GM12878 (cell line): Measurements from ENCODE around the gene ACHE. TPM values are rescaled to one million over a fixed set of nuclear protein-coding genes. Genes with fewer than 3 reads are reported as not detected.

ENCODE experiments used
- ATAC-seq: fragments of 200-7000 bp; cut with Tn5 transposase; 3 replicates; pipeline ENCODE4 v1.9.1; 2020; ENCODE audit warnings: mild to moderate bottlenecking, moderate library complexity
- BruUV-seq: library from RNA; stranded (reverse); fragments of 400-500 nt; replicated peaks from 2 replicates; lab custom pipeline; 2021; lab: Mats Ljungman, UMichigan
- CTCF ChIA-PET: fragments of 300-600 bp; sonication (Branson Sonifier 250); formaldehyde crosslinking; extraction: SDS; loops from one replicate; lab custom pipeline; 2021; ENCODE audit warnings: inconsistent platforms; lab: Yijun Ruan, JAX
- POLR2A ChIA-PET: fragments of 350-600 bp; formaldehyde crosslinking; extraction: SDS; loops from one replicate; lab custom pipeline; 2021; ENCODE audit warnings: inconsistent platforms; lab: Charles Lee
- RAD21 ChIA-PET: fragments of 300-600 bp; sonication (Branson Sonifier 250); formaldehyde crosslinking; loops from one replicate; lab custom pipeline; 2023; ENCODE audit warnings: antibody characterized with exemption; ENCODE audit not compliant: unreplicated experiment; lab: Charles Lee
- SMC1A ChIA-PET: fragments of 300-600 bp; sonication (Branson Sonifier 250); formaldehyde crosslinking; loops from one replicate; lab custom pipeline; 2023; ENCODE audit not compliant: unreplicated experiment, uncharacterized antibody; lab: Charles Lee
- DNase-seq: peaks from one replicate; pipeline ENCODE4 v3.0.0-alpha.2; 2011; ENCODE audit warnings: low read depth, low spot score
- FAIRE-seq: peaks from 3 replicates; lab custom pipeline; 2011; peaks lifted over from hg19 to GRCh38; lab: Jason Lieb, UNC
- H2AFZ ChIP-seq: 2 replicates; pipeline ENCODE4 v1.6.0; 2011; ENCODE audit warnings: low read depth, low read length, control low read depth; ENCODE audit not compliant: control insufficient read depth
- H3K27ac ChIP-seq: 2 replicates; pipeline ENCODE4 v1.5.1; 2011; ENCODE audit warnings: control low read depth; ENCODE audit not compliant: control insufficient read depth, insufficient read depth
- H3K27me3 ChIP-seq, 2 experiments: replicated peaks in 1 of 2; 2 replicates each; pipeline versions ENCODE4 v1.6.0 to v1.6.1; 2011; ENCODE audit warnings: low read length in 1 of 2; ENCODE audit not compliant: control insufficient read depth in 2 of 2, insufficient read depth in 2 of 2
- H3K36me3 ChIP-seq, 2 experiments: 2 replicates each; pipeline ENCODE4 v1.5.1; 2011; ENCODE audit warnings: low read length in 1 of 2; ENCODE audit not compliant: control insufficient read depth in 2 of 2, insufficient read depth in 2 of 2
- H3K4me1 ChIP-seq: 2 replicates; pipeline ENCODE4 v1.6.1; 2011; ENCODE audit warnings: mild to moderate bottlenecking, low read length, moderate library complexity, mixed read lengths; ENCODE audit not compliant: control insufficient read depth, insufficient read depth
- H3K4me2 ChIP-seq: 2 replicates; pipeline ENCODE4 v1.6.0; 2011; ENCODE audit warnings: control low read depth; ENCODE audit not compliant: control insufficient read depth, insufficient read depth
- H3K4me3 ChIP-seq: fragments of 200-600 bp; sonication (generic); 2 replicates; pipeline ENCODE4 v1.5.1; 2016
- H3K79me2 ChIP-seq: 2 replicates; pipeline ENCODE4 v1.6.0; 2011; ENCODE audit warnings: low read length; ENCODE audit not compliant: control insufficient read depth, insufficient read depth
- H3K9ac ChIP-seq: 2 replicates; pipeline ENCODE4 v1.8.0; 2011; ENCODE audit warnings: low read length, control low read depth, mixed read lengths; ENCODE audit not compliant: control insufficient read depth, insufficient read depth
- H3K9me3 ChIP-seq: replicated peaks from 3 replicates; pipeline ENCODE4 v1.5.1; 2011; ENCODE audit warnings: mild to moderate bottlenecking, low read length; ENCODE audit not compliant: control insufficient read depth, insufficient read depth
- H4K20me1 ChIP-seq: 2 replicates; pipeline ENCODE4 v1.6.0; 2011; ENCODE audit not compliant: control insufficient read depth, insufficient read depth
- KLF5 ChIP-seq: fragments of 450-650 bp; IDR thresholded peaks from 2 replicates; pipeline ENCODE4 v1.6.1; 2014; ENCODE audit warnings: mild to moderate bottlenecking; ENCODE audit not compliant: partially characterized antibody
- REST ChIP-seq: IDR thresholded peaks from 2 replicates; pipeline ENCODE4 v1.6.1; 2012; ENCODE audit warnings: mild to moderate bottlenecking, low read depth, low read length
- WGBS: methylation state at CpG from one replicate; pipeline ENCODE4 v1.1.6; 2016; ENCODE audit warnings: low lambda C conversion rate; ENCODE audit not compliant: insufficient replicate concordance, insufficient coverage; ENCODE audit errors: missing lambda C conversion rate; 5-methylcytosine and 5-hydroxymethylcytosine counted together
- in situ Hi-C: fragments of 300-500 bp; cut with MboI; formaldehyde crosslinking; loops from 9 replicates; pipeline ENCODE4 v1.14.3; 2018; ENCODE audit warnings: mixed read lengths
- intact Hi-C: fragments of 100-400 bp; cut with micrococcal nuclease; formaldehyde crosslinking; loops from one replicate; pipeline ENCODE4 v1.14.2; 2022; ENCODE audit not compliant: unreplicated experiment
- microRNA-seq: library from miRNA; unstranded; fragments of <30 nt; microRNA quantifications from one replicate; pipeline ENCODE4, GENCODE V29; 2018
- polyA plus RNA-seq, 11 experiments: library from polyadenylated mRNA; depleted of rRNA in 4 of 11; unstranded in 6 of 11; stranded (reverse) in 5 of 11; fragments of >200 nt; fragmentation: Nextera tagmentation in 4 of 11; fragmentation: Illumina TruSeq in 1 of 11; extraction: Ambion mirVana in 4 of 11; extraction: Trizol in 1 of 11; gene quantifications; 1 replicate in 1 of 11; 2 replicates in 10 of 11; pipeline versions ENCODE4 v1.2.1 to v1.2.3, GENCODE V29; 2011 to 2016; ENCODE audit warnings: inconsistent platforms in 2 of 11, missing spikeins in 2 of 11, low read depth in 1 of 11
- small RNA-seq: library from RNA; depleted of rRNA; stranded (forward); fragments of <200 nt; gene quantifications from one replicate; pipeline ENCODE3, GENCODE V24; 2014
- total RNA-seq, 4 experiments: library from RNA; depleted of rRNA in 3 of 4; stranded (reverse); fragments of >200 nt in 3 of 4; fragmentation: Illumina TruSeq in 1 of 4; extraction: Trizol in 1 of 4; gene quantifications; 2 replicates each; pipeline versions ENCODE4 v1.2.1 to v1.2.3, GENCODE V29; 2013 to 2021

Gene ACHE
- total and polyA plus RNA-seq, 10 of the 15 experiments (the other 5 are each of a cell fraction or from before 2014, with no cell fraction given) = 0.07 to 5.1 (median 2.3) TPM; not detected in 1

- no peaks in the 10 kb centered on the region for H3K9me3 ChIP-seq
- ChIA-PET SMC1A (interaction anchor here (1.3 kb wide), 1 partner anchor 128 kb away, joined by 3 read pairs; no protein-coding TSS in a partner anchor), RAD21 (no interaction called here), POLR2A (no interaction called here), CTCF (no interaction called here)
- no peaks in the 10 kb centered on the region for H3K27me3 ChIP-seq
- no peaks in the 10 kb centered on the region for H4K20me1 ChIP-seq
- no TSS peak for BruUV-seq
- H3K36me3 ChIP-seq = no peaks in the 10 kb centered on the region
- DNase-seq (no peak), FAIRE-seq (no peak), ATAC-seq (no peak)
- no peak overlapping the region for H3K4me3 ChIP-seq
- no peaks in the 10 kb centered on the region; the same call in 1 of the 2 replicates for H3K4me1 ChIP-seq
- no peak for TF ChIP-seq REST
- no peak for TF ChIP-seq KLF5
- H2AFZ ChIP-seq = no peak overlapping the region
- 93% methylated on average over 8 of the region's 8 CpGs for WGBS
- in situ Hi-C loops (no loop called here), intact Hi-C loops (no loop called here)
- H3K9ac ChIP-seq = no peak overlapping the region
- H3K4me2 ChIP-seq = no peak overlapping the region
- no peak overlapping the region for H3K27ac ChIP-seq
- H3K79me2 ChIP-seq = no peaks in the 10 kb centered on the region
Measured at GRCh38 chr7:100840470-100841100, 55.1 kb downstream of the ACHE start.

Small RNA genes within 50 kb of the gene (microRNA-seq; reads per million reads assigned to microRNA genes)
- not detected for gene MIR6875

Small RNA genes within 50 kb of the gene (small RNA-seq; reads per million reads assigned to genes)
- not detected for gene RN7SL549P
- gene RPS29P15 = not detected

Other genes with a start within 250 kb of the ACHE start
Only the 7 nearest of the 16 such genes appear.
- gene EPHB4, start 68.4 kb downstream of the ACHE start, total RNA-seq (2014; rRNA removed) = 0.56 and 0.93 TPM in 2 replicates
- gene EPHB4, start 68.4 kb downstream of the ACHE start, total RNA-seq (2014; rRNA removed; fragmentation: Illumina TruSeq; extraction: Trizol) = 0.32 and 0.40 TPM in 2 replicates
- gene EPHB4, start 68.4 kb downstream of the ACHE start, total RNA-seq (2021) = 0.82 and 0.85 TPM in 2 replicates
- 0.23 and 0.45 TPM in 2 replicates for gene EPHB4, start 68.4 kb downstream of the ACHE start, polyA plus RNA-seq (2011; rRNA removed)
- 0.05 and 0.32 TPM in 2 replicates for gene EPHB4, start 68.4 kb downstream of the ACHE start, polyA plus RNA-seq (2014; fragmentation: Illumina TruSeq; extraction: Trizol)
- gene EPHB4, start 68.4 kb downstream of the ACHE start, polyA plus RNA-seq (2014; fragmentation: Nextera tagmentation; extraction: Ambion mirVana) = not detected
- gene EPHB4, start 68.4 kb downstream of the ACHE start, polyA plus RNA-seq (2014; rRNA removed) = 0.51 and 0.75 TPM in 2 replicates
- not detected for gene EPHB4, start 68.4 kb downstream of the ACHE start, polyA plus RNA-seq (2016; fragmentation: Nextera tagmentation; extraction: Ambion mirVana)
- 11.1 and 16.7 TPM in 2 replicates for gene SLC12A9, start 43.2 kb downstream of the ACHE start, total RNA-seq (2014; rRNA removed)
- 5.5 and 6.3 TPM in 2 replicates for gene SLC12A9, start 43.2 kb downstream of the ACHE start, total RNA-seq (2014; rRNA removed; fragmentation: Illumina TruSeq; extraction: Trizol)
- 16.5 and 18.5 TPM in 2 replicates for gene SLC12A9, start 43.2 kb downstream of the ACHE start, total RNA-seq (2021)
- 8.6 and 15.3 TPM in 2 replicates for gene SLC12A9, start 43.2 kb downstream of the ACHE start, polyA plus RNA-seq (2011; rRNA removed)
- gene SLC12A9, start 43.2 kb downstream of the ACHE start, polyA plus RNA-seq (2014; fragmentation: Illumina TruSeq; extraction: Trizol) = 4.3 and 10.9 TPM in 2 replicates
- under 1 TPM; 0.24 to 0.35 TPM for gene SLC12A9, start 43.2 kb downstream of the ACHE start, polyA plus RNA-seq (2014; fragmentation: Nextera tagmentation; extraction: Ambion mirVana)
- 18.5 and 24.3 TPM in 2 replicates for gene SLC12A9, start 43.2 kb downstream of the ACHE start, polyA plus RNA-seq (2014; rRNA removed)
- 1 to 10 TPM; 5.0 to 7.8 TPM for gene SLC12A9, start 43.2 kb downstream of the ACHE start, polyA plus RNA-seq (2016; fragmentation: Nextera tagmentation; extraction: Ambion mirVana)
- gene TRIP6, start 28.5 kb downstream of the ACHE start, total RNA-seq (2014; rRNA removed) = 26.4 and 32.3 TPM in 2 replicates
- gene TRIP6, start 28.5 kb downstream of the ACHE start, total RNA-seq (2014; rRNA removed; fragmentation: Illumina TruSeq; extraction: Trizol) = 15.4 and 16.2 TPM in 2 replicates
- 45.3 and 47.4 TPM in 2 replicates for gene TRIP6, start 28.5 kb downstream of the ACHE start, total RNA-seq (2021)
- 14.2 and 21.3 TPM in 2 replicates for gene TRIP6, start 28.5 kb downstream of the ACHE start, polyA plus RNA-seq (2011; rRNA removed)
- 1.7 and 8.5 TPM in 2 replicates for gene TRIP6, start 28.5 kb downstream of the ACHE start, polyA plus RNA-seq (2014; fragmentation: Illumina TruSeq; extraction: Trizol)
- gene TRIP6, start 28.5 kb downstream of the ACHE start, polyA plus RNA-seq (2014; fragmentation: Nextera tagmentation; extraction: Ambion mirVana) = 1 to 10 TPM; 2.5 to 7.1 TPM
- 36.6 and 40.3 TPM in 2 replicates for gene TRIP6, start 28.5 kb downstream of the ACHE start, polyA plus RNA-seq (2014; rRNA removed)
- gene TRIP6, start 28.5 kb downstream of the ACHE start, polyA plus RNA-seq (2016; fragmentation: Nextera tagmentation; extraction: Ambion mirVana) = 10 to 100 TPM; 29.7 to 36.5 TPM
- 94.0 and 104 TPM in 2 replicates for gene SRRT, start 20.8 kb downstream of the ACHE start, total RNA-seq (2014; rRNA removed)
- 58.3 and 67.6 TPM in 2 replicates for gene SRRT, start 20.8 kb downstream of the ACHE start, total RNA-seq (2014; rRNA removed; fragmentation: Illumina TruSeq; extraction: Trizol)
- gene SRRT, start 20.8 kb downstream of the ACHE start, total RNA-seq (2021) = 230 and 254 TPM in 2 replicates
- 24.2 and 43.9 TPM in 2 replicates for gene SRRT, start 20.8 kb downstream of the ACHE start, polyA plus RNA-seq (2011; rRNA removed)
- gene SRRT, start 20.8 kb downstream of the ACHE start, polyA plus RNA-seq (2014; fragmentation: Illumina TruSeq; extraction: Trizol) = 69.0 and 120 TPM in 2 replicates
- 10 to 100 TPM; 11.1 to 33.6 TPM for gene SRRT, start 20.8 kb downstream of the ACHE start, polyA plus RNA-seq (2014; fragmentation: Nextera tagmentation; extraction: Ambion mirVana)
- gene SRRT, start 20.8 kb downstream of the ACHE start, polyA plus RNA-seq (2014; rRNA removed) = 119 and 148 TPM in 2 replicates
- 100 to 1,000 TPM; 187 to 189 TPM for gene SRRT, start 20.8 kb downstream of the ACHE start, polyA plus RNA-seq (2016; fragmentation: Nextera tagmentation; extraction: Ambion mirVana)
- gene UFSP1, start 6.2 kb downstream of the ACHE start, total RNA-seq (2014; rRNA removed) = 10.6 and 10.8 TPM in 2 replicates
- gene UFSP1, start 6.2 kb downstream of the ACHE start, total RNA-seq (2014; rRNA removed; fragmentation: Illumina TruSeq; extraction: Trizol) = 1.3 and 1.6 TPM in 2 replicates
- 4.7 and 5.6 TPM in 2 replicates for gene UFSP1, start 6.2 kb downstream of the ACHE start, total RNA-seq (2021)
- gene UFSP1, start 6.2 kb downstream of the ACHE start, polyA plus RNA-seq (2011; rRNA removed) = 0.20 and 0.96 TPM in 2 replicates
- 0.48 and 0.75 TPM in 2 replicates for gene UFSP1, start 6.2 kb downstream of the ACHE start, polyA plus RNA-seq (2014; fragmentation: Illumina TruSeq; extraction: Trizol)
- gene UFSP1, start 6.2 kb downstream of the ACHE start, polyA plus RNA-seq (2014; fragmentation: Nextera tagmentation; extraction: Ambion mirVana) = under 1 TPM; 0.14 to 0.57 TPM
- gene UFSP1, start 6.2 kb downstream of the ACHE start, polyA plus RNA-seq (2014; rRNA removed) = 7.2 and 9.7 TPM in 2 replicates
- 1 to 10 TPM; 4.0 to 4.6 TPM for gene UFSP1, start 6.2 kb downstream of the ACHE start, polyA plus RNA-seq (2016; fragmentation: Nextera tagmentation; extraction: Ambion mirVana)
- gene MUC3A, start 53.6 kb upstream of the ACHE start, total RNA-seq (2014; rRNA removed) = not detected in 2 replicates
- gene MUC3A, start 53.6 kb upstream of the ACHE start, total RNA-seq (2014; rRNA removed; fragmentation: Illumina TruSeq; extraction: Trizol) = not detected in 2 replicates
- gene MUC3A, start 53.6 kb upstream of the ACHE start, total RNA-seq (2021) = 0.10 and 0.24 TPM in 2 replicates
- gene MUC3A, start 53.6 kb upstream of the ACHE start, polyA plus RNA-seq (2011; rRNA removed) = 0.01 and 0.07 TPM in 2 replicates
- not detected in 2 replicates for gene MUC3A, start 53.6 kb upstream of the ACHE start, polyA plus RNA-seq (2014; fragmentation: Illumina TruSeq; extraction: Trizol)
- not detected for gene MUC3A, start 53.6 kb upstream of the ACHE start, polyA plus RNA-seq (2014; fragmentation: Nextera tagmentation; extraction: Ambion mirVana)
- not detected in 2 replicates for gene MUC3A, start 53.6 kb upstream of the ACHE start, polyA plus RNA-seq (2014; rRNA removed)
- not detected for gene MUC3A, start 53.6 kb upstream of the ACHE start, polyA plus RNA-seq (2016; fragmentation: Nextera tagmentation; extraction: Ambion mirVana)
- gene MUC12, start 73.7 kb upstream of the ACHE start, total RNA-seq (2014; rRNA removed) = 2.7 and 3.4 TPM in 2 replicates
- 2.4 and 3.3 TPM in 2 replicates for gene MUC12, start 73.7 kb upstream of the ACHE start, total RNA-seq (2014; rRNA removed; fragmentation: Illumina TruSeq; extraction: Trizol)
- 1.7 and 2.6 TPM in 2 replicates for gene MUC12, start 73.7 kb upstream of the ACHE start, total RNA-seq (2021)
- gene MUC12, start 73.7 kb upstream of the ACHE start, polyA plus RNA-seq (2011; rRNA removed) = 1.5 and 2.6 TPM in 2 replicates
- 2.0 TPM in 2 replicates for gene MUC12, start 73.7 kb upstream of the ACHE start, polyA plus RNA-seq (2014; fragmentation: Illumina TruSeq; extraction: Trizol)
- 1 to 10 TPM; 2.6 to 3.6 TPM for gene MUC12, start 73.7 kb upstream of the ACHE start, polyA plus RNA-seq (2014; fragmentation: Nextera tagmentation; extraction: Ambion mirVana)
- gene MUC12, start 73.7 kb upstream of the ACHE start, polyA plus RNA-seq (2014; rRNA removed) = 2.5 TPM in 2 replicates
- 1 to 10 TPM; 3.5 to 4.5 TPM for gene MUC12, start 73.7 kb upstream of the ACHE start, polyA plus RNA-seq (2016; fragmentation: Nextera tagmentation; extraction: Ambion mirVana)